ENCODE results near the gene SFT2D1.
A peak's percentile ranks its signal among the peaks of the same experiment; 100 is the strongest.

Gene SFT2D1

GRCh38 chr6:166344240-166344639 is 1.9 kb upstream of the SFT2D1 start:
- no peak for DNase-seq (ENCODE audit: extremely low read depth, low read depth)
- no peak overlapping the region for H3K4me3 ChIP-seq (replicated peaks; ENCODE audit: low read depth, low read length)
- no peak for TF ChIP-seq CTCF (IDR thresholded peaks at IDR 0.05; ENCODE audit: low read depth, low read length, missing control alignments)

- no peak for TF ChIP-seq CTCF (IDR thresholded peaks at IDR 0.05; ENCODE audit: low read depth, low read length, missing control alignments)
- peak overlapping the region; percentile 96 for H3K4me3 ChIP-seq (replicated peaks; ENCODE audit: low read depth, low read length)
- no peak for DNase-seq (ENCODE audit: extremely low read depth, low read depth)
Observed at GRCh38 chr6:166343150-166343487, 774 bp upstream of the SFT2D1 start.

GRCh38 chr6:166341977-166342348 is 382 bp downstream of the SFT2D1 start:
- no peak for TF ChIP-seq CTCF (IDR thresholded peaks at IDR 0.05; ENCODE audit: low read depth, low read length, missing control alignments)
- H3K4me3 ChIP-seq (replicated peaks; ENCODE audit: low read depth, low read length), result peak overlapping the region; percentile 96
- no peak for DNase-seq (ENCODE audit: extremely low read depth, low read depth)

- TF ChIP-seq CTCF (IDR thresholded peaks at IDR 0.05; ENCODE audit: low read depth, low read length, missing control alignments), result no peak
- no peak for DNase-seq (ENCODE audit: extremely low read depth, low read depth)
- peak overlapping the region; percentile 96 for H3K4me3 ChIP-seq (replicated peaks; ENCODE audit: low read depth, low read length)
Observed at GRCh38 chr6:166341464-166341863, 881 bp downstream of the SFT2D1 start.

- DNase-seq (ENCODE audit: extremely low read depth, low read depth), result no peak
- H3K4me3 ChIP-seq (replicated peaks; ENCODE audit: low read depth, low read length), result no peak overlapping the region
- no peak for TF ChIP-seq CTCF (IDR thresholded peaks at IDR 0.05; ENCODE audit: low read depth, low read length, missing control alignments)
Observed at GRCh38 chr6:166338854-166339253, 3.5 kb downstream of the SFT2D1 start.

- no peak overlapping the region for H3K4me3 ChIP-seq (replicated peaks; ENCODE audit: low read depth, low read length)
Observed at GRCh38 chr6:166336847-166337246, 5.5 kb downstream of the SFT2D1 start.

More at GRCh38 chr6:166336847-166337246, 5.5 kb downstream of the SFT2D1 start:
- no peak for DNase-seq (ENCODE audit: extremely low read depth, low read depth)
- no peak for TF ChIP-seq CTCF (IDR thresholded peaks at IDR 0.05; ENCODE audit: low read depth, low read length, missing control alignments)

Data from HFF-Myc (cell line).